CD4-positive, alpha-beta T cell treated with Interleukin-15 for 1 hour (primary cell): ENCODE data around the gene IAPP.
"Not testable (repeated sequence)": the region's sequence is repeated elsewhere in the genome, so short reads cannot be mapped to it uniquely, and the experiment has no call there.

Experiments used
- DNase-seq: peaks from one replicate; pipeline ENCODE4 v3.0.0-alpha.2; 2020

Gene IAPP

GRCh38 chr12:21372602-21373001 is at the start of gene IAPP:
Gene IAPP, plus strand, starts transcription at chr12:21372902. Its CDS starts 450 bp downstream, at chr12:21373352.
- DNase-seq = no peak

GRCh38 chr12:21323736-21324135 is 49.0 kb upstream of the IAPP start:
- DNase-seq = no peak

- no peak for DNase-seq
Measured at GRCh38 chr12:21324551-21324950, 48.2 kb upstream of the IAPP start.

GRCh38 chr12:21328578-21328977 is 44.1 kb upstream of the IAPP start:
- DNase-seq = no peak

GRCh38 chr12:21330682-21331253 is 41.9 kb upstream of the IAPP start:
- no peak for DNase-seq

- DNase-seq = no peak
Measured at GRCh38 chr12:21334771-21335325, 37.9 kb upstream of the IAPP start, which contains the start of gene SLCO1A2. Gene SLCO1A2, minus strand, starts transcription at chr12:21334917. Its CDS starts 270 bp downstream, at chr12:21334647.

GRCh38 chr12:21336656-21337055 is 36.0 kb upstream of the IAPP start:
- no peak for DNase-seq

GRCh38 chr12:21337453-21337852 is 35.2 kb upstream of the IAPP start:
- no peak for DNase-seq

- no peak for DNase-seq
Measured at GRCh38 chr12:21337959-21338744, 34.5 kb upstream of the IAPP start.

- no peak for DNase-seq
Measured at GRCh38 chr12:21339921-21340320, 32.8 kb upstream of the IAPP start.

GRCh38 chr12:21340403-21340802 is 32.3 kb upstream of the IAPP start:
- DNase-seq = no peak

- DNase-seq = no peak
Measured at GRCh38 chr12:21341769-21342168, 30.9 kb upstream of the IAPP start.

GRCh38 chr12:21343636-21344035 is 29.1 kb upstream of the IAPP start:
- DNase-seq = no peak

- DNase-seq = no peak
Measured at GRCh38 chr12:21346542-21347205, 26.0 kb upstream of the IAPP start.

GRCh38 chr12:21350975-21351374 is 21.7 kb upstream of the IAPP start:
- DNase-seq = no peak

- no peak for DNase-seq
Measured at GRCh38 chr12:21353487-21353886, 19.2 kb upstream of the IAPP start.

GRCh38 chr12:21353948-21354347 is 18.8 kb upstream of the IAPP start:
- DNase-seq = no peak

GRCh38 chr12:21354641-21355040 is 18.1 kb upstream of the IAPP start:
- DNase-seq = no peak

- not testable (repeated sequence) for DNase-seq
Measured at GRCh38 chr12:21360632-21361031, 12.1 kb upstream of the IAPP start.

GRCh38 chr12:21369141-21369980 is 3.3 kb upstream of the IAPP start:
- no peak for DNase-seq

GRCh38 chr12:21370845-21371449 is 1.8 kb upstream of the IAPP start:
- no peak for DNase-seq

GRCh38 chr12:21379218-21379617 is 6.5 kb downstream of the IAPP start:
- no peak for DNase-seq
